Lung (tissue), 12 donors: ENCODE results near the gene C10orf67. TPM values are rescaled to one million over a fixed set of nuclear protein-coding genes. Genes with fewer than 3 reads are reported as not detected.

Experiments
- ATAC-seq: fragments of 200-7000 bp; cut with Tn5 transposase; one replicate; pipeline ENCODE4 v1.9.1; 2020; ENCODE audit warnings: moderate number of reproducible peaks; ENCODE audit not compliant: insufficient read depth, low FRiP score
- DNase-seq, 3 donors: peaks; one replicate each; pipeline ENCODE4 v3.0.0-alpha.2; 2013 to 2017
- H3K27ac ChIP-seq, 2 donors: one replicate each; pipeline ENCODE4 v1.5.1; 2013; ENCODE audit warnings: mild to moderate bottlenecking in 2 of 2, moderate library complexity in 2 of 2, control low read depth in 1 of 2, inconsistent platforms in 1 of 2, low read depth in 1 of 2, low read length in 1 of 2
- H3K27me3 ChIP-seq, 3 donors: one replicate each; pipeline ENCODE4 v1.5.1; 2013; ENCODE audit warnings: low read length in 2 of 3; ENCODE audit not compliant: control insufficient read depth in 3 of 3, insufficient read depth in 3 of 3
- H3K36me3 ChIP-seq, 4 donors: one replicate each; pipeline ENCODE4 v1.5.1; 2013; ENCODE audit warnings: low read length in 4 of 4, mild to moderate bottlenecking in 1 of 4, moderate library complexity in 1 of 4; ENCODE audit not compliant: control insufficient read depth in 4 of 4, insufficient read depth in 4 of 4
- H3K4me1 ChIP-seq, 5 donors: one replicate each; pipeline ENCODE4 v1.5.1; 2013; ENCODE audit warnings: low read length in 5 of 5, mild to moderate bottlenecking in 2 of 5, moderate library complexity in 1 of 5; ENCODE audit not compliant: control insufficient read depth in 5 of 5, insufficient read depth in 5 of 5
- H3K4me3 ChIP-seq: one replicate; pipeline ENCODE4 v1.5.1; 2013; ENCODE audit warnings: mild to moderate bottlenecking, control low read depth, moderate library complexity
- H3K9ac ChIP-seq, 2 donors: one replicate each; pipeline ENCODE4 v1.5.1; 2013; ENCODE audit warnings: low read length in 2 of 2, control low read depth in 1 of 2; ENCODE audit not compliant: insufficient read depth in 1 of 2
- H3K9me3 ChIP-seq, 4 donors: one replicate each; pipeline ENCODE4 v1.5.1; 2013; ENCODE audit warnings: low read length in 3 of 4, mild to moderate bottlenecking in 1 of 4, moderate library complexity in 1 of 4; ENCODE audit not compliant: control insufficient read depth in 4 of 4, insufficient read depth in 3 of 4
- WGBS, 2 donors: extraction: QIAGEN DNeasy Blood & Tissue Kit; methylation state at CpG; one replicate each; pipeline ENCODE4 v1.1.7; 2013; 5-methylcytosine and 5-hydroxymethylcytosine counted together
- polyA plus RNA-seq, 2 donors: library from polyadenylated mRNA; stranded (reverse); fragments of 200-250 nt; gene quantifications; one replicate each; pipeline ENCODE4 v1.2.1, GENCODE V29; 2013
- total RNA-seq, 2 donors: library from RNA; depleted of rRNA in 1 of 2; stranded (reverse); fragments of >200 nt in 1 of 2; gene quantifications; one replicate each; pipeline ENCODE4 v1.2.1, GENCODE V29; 2014 to 2021
- TF ChIP-seq, protein P1 (sequence below): IDR thresholded peaks from 2 replicates; pipeline ENCODE4 v1.5.1; 2012; ENCODE audit warnings: mild to moderate bottlenecking; ENCODE audit errors: control extremely low read depth, extremely low read depth
- donor health status: control.
- donor health status: control.
- donor health status: Bipolar disorder and iron deficiency.
- donor health status: healthy.
- donor health status: DM: yes; HTN: yes; CAD: no.

C10orf67 gene
- total and polyA plus RNA-seq, 4 donors, result 0.33 to 2.3 (median 0.91) TPM

- Histone ChIP-seq H3K4me1 (peaks cover 0 to 21% (median 0%) of the 10 kb centered on the region in 5 donors), H3K9ac (no peak overlapping the region), H3K4me3 (no peak overlapping the region), H3K36me3 (no peaks in the 10 kb centered on the region), H3K27ac (no peak overlapping the region), H3K27me3 (no peaks in the 10 kb centered on the region), H3K9me3 (no peaks in the 10 kb centered on the region)
- WGBS, 2 donors, result 64 to 76% methylated on average over 3 of the region's 3 CpGs
- TF ChIP-seq, protein P1, sequence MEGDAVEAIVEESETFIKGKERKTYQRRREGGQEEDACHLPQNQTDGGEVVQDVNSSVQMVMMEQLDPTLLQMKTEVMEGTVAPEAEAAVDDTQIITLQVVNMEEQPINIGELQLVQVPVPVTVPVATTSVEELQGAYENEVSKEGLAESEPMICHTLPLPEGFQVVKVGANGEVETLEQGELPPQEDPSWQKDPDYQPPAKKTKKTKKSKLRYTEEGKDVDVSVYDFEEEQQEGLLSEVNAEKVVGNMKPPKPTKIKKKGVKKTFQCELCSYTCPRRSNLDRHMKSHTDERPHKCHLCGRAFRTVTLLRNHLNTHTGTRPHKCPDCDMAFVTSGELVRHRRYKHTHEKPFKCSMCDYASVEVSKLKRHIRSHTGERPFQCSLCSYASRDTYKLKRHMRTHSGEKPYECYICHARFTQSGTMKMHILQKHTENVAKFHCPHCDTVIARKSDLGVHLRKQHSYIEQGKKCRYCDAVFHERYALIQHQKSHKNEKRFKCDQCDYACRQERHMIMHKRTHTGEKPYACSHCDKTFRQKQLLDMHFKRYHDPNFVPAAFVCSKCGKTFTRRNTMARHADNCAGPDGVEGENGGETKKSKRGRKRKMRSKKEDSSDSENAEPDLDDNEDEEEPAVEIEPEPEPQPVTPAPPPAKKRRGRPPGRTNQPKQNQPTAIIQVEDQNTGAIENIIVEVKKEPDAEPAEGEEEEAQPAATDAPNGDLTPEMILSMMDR, result no peak
- ATAC-seq (no peak), DNase-seq (no peak)
Measured at GRCh38 chr10:23318359-23318758, 26.2 kb downstream of the C10orf67 start.

DNA sequence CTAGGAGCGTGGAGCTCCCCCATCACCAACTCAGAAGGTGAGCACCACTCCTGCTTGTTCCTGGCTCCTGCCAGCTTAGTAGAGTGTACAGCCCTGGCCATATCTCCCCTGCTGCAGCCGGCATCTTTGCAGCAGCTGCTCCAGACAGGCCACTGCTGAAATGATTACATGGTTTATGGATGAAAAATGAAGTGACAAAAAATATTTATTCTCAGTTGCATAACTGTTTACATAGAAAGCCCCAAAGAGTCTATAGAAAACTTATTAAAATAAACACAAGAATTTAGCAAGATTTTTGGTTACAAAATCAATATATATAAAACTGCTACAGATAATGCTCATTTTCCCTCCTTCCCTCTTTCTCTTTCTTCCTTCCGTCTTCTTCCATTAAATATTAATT lies 27.2 kb downstream of the C10orf67 start:
- Histone ChIP-seq H3K9me3 (no peaks in the 10 kb centered on the region), H3K4me1 (peaks cover 0 to 21% (median 0%) of the 10 kb centered on the region in 5 donors), H3K9ac (no peak overlapping the region), H3K4me3 (no peak overlapping the region), H3K27me3 (no peaks in the 10 kb centered on the region), H3K36me3 (no peaks in the 10 kb centered on the region), H3K27ac (no peak overlapping the region)
- peak; percentile 71 to 93 (median 90) for DNase-seq
- TF ChIP-seq, protein P1, result no peak
- 80 to 88% methylated on average over 3 of the region's 3 CpGs for WGBS, 2 donors
- ATAC-seq, result no peak

- no peaks in the 10 kb centered on the region for H3K9me3 ChIP-seq
- H3K4me1 ChIP-seq, result peaks cover 0 to 21% (median 0%) of the 10 kb centered on the region in 5 donors
- H3K36me3 ChIP-seq, result no peaks in the 10 kb centered on the region
- H3K4me3 ChIP-seq, result no peak overlapping the region
- TF ChIP-seq, protein P1, result no peak
- H3K27ac ChIP-seq, result no peak overlapping the region
- no peak overlapping the region for H3K9ac ChIP-seq
- 83 to 95% methylated on average over 6 of the region's 6 CpGs for WGBS, 2 donors
- ATAC-seq (no peak), DNase-seq (no peak)
- H3K27me3 ChIP-seq, result no peaks in the 10 kb centered on the region
Measured at GRCh38 chr10:23316406-23316805, 28.2 kb downstream of the C10orf67 start.

GRCh38 chr10:23315966-23316365 lies 28.6 kb downstream of the C10orf67 start:
- DNase-seq (no peak), ATAC-seq (no peak)
- H3K4me1 ChIP-seq, result peaks cover 0 to 23% (median 1%) of the 10 kb centered on the region in 5 donors
- no peaks in the 10 kb centered on the region for H3K27me3 ChIP-seq
- WGBS, 2 donors, result 95 to 97% methylated on average over 3 of the region's 3 CpGs
- no peak overlapping the region for H3K27ac ChIP-seq
- no peaks in the 10 kb centered on the region for H3K9me3 ChIP-seq
- TF ChIP-seq, protein P1, result no peak
- no peak overlapping the region for H3K9ac ChIP-seq
- no peak overlapping the region for H3K4me3 ChIP-seq
- no peaks in the 10 kb centered on the region for H3K36me3 ChIP-seq
